ENCODE results near the gene L3MBTL2. TPM values are rescaled to one million over a fixed set of nuclear protein-coding genes. Genes with fewer than 3 reads are reported as not detected.

The L3MBTL2 gene
- total RNA-seq = 10 to 100 TPM; 25.4 to 37.7 TPM

DNA sequence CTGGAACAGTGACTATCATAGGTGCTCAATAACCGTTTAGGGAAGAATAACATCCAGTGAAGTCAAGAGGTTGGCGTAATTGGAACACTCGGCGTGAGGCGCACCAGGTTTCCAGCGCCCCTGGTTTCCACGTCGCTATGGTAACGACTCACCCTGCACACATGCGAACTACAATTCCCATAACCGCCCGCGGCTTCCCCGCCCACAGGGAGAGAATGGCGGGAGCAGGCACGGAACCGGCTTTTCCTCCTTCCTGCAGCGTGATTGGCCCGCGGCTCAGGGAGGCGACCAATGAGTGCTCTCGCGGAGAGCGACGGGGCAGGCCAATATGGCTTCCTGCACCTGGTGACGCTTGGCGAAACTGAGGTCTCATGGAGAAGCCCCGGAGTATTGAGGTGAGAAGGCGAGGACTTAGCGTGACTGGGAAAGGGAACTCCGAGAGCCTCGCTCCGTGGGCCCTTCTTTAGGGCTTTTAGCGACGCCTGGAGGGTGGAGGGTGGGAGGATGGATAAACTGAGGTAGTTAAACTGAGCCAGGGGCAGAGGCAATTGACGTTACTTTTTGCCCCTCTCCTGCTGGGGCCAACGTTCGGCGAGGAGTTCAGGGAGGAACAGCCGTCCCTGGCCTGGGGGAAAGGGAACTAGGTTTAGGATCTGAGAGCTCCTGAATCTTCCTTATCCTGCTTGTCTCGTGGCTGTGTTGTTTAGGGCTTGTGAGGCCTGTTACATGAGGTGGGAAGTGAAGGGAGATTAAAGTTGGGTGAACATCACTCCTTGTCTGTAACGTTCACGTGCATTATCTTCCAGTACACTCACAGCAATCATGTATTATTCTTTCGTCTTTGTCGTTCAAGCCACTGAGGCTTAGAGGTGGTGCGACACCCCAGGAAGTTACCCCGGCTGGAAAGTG, at the start of gene L3MBTL2:
Gene L3MBTL2 (plus strand): TSS at position 321 of the 909 bp plus-strand sequence. CDS start 51 bp downstream, at position 372.
- Histone ChIP-seq H3K4me1 (replicated peaks) (no peaks in the 10 kb centered on the region), H3K36me3 (peaks cover 0 to 1% of the 10 kb centered on the region in 2 donors), H3K27me3 (replicated peaks; ENCODE audit: insufficient read depth) (no peaks in the 10 kb centered on the region), H3K27ac (peak within 1 kb of the TSS; percentile 68 to 69), H3K9me3 (no peaks in the 10 kb centered on the region), H3K4me3 (peak within 1 kb of the TSS; percentile 58 to 84)
- DNase-seq (ENCODE audit: low spot score) = peak; percentile 97
- TF ChIP-seq, protein P1, sequence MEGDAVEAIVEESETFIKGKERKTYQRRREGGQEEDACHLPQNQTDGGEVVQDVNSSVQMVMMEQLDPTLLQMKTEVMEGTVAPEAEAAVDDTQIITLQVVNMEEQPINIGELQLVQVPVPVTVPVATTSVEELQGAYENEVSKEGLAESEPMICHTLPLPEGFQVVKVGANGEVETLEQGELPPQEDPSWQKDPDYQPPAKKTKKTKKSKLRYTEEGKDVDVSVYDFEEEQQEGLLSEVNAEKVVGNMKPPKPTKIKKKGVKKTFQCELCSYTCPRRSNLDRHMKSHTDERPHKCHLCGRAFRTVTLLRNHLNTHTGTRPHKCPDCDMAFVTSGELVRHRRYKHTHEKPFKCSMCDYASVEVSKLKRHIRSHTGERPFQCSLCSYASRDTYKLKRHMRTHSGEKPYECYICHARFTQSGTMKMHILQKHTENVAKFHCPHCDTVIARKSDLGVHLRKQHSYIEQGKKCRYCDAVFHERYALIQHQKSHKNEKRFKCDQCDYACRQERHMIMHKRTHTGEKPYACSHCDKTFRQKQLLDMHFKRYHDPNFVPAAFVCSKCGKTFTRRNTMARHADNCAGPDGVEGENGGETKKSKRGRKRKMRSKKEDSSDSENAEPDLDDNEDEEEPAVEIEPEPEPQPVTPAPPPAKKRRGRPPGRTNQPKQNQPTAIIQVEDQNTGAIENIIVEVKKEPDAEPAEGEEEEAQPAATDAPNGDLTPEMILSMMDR (IDR thresholded peaks at IDR 0.05) = peak in 1 of 4 experiments; percentile 4
- TF ChIP-seq POLR2AphosphoS5 (IDR thresholded peaks at IDR 0.05) = peak; percentile 99
- peak; percentile 30 for TF ChIP-seq POLR2A (IDR thresholded peaks at IDR 0.05)
- WGBS = 2% methylated on average over 47 of the region's 47 CpGs
- intact Hi-C loops (cut with DNase I) = no loop called here

DNA sequence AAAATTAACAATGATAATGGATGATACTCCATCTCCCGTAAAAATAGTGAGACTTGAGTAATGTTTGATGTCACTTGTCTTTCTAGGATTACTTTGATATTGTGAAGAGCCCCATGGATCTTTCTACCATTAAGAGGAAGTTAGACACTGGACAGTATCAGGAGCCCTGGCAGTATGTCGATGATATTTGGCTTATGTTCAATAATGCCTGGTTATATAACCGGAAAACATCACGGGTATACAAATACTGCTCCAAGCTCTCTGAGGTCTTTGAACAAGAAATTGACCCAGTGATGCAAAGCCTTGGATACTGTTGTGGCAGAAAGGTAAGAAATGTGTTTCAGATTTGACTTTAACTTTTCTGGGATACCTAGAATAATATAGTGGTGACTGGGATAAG, 48.0 kb upstream of the L3MBTL2 start:
- WGBS = 65% methylated on average over 4 of the region's 4 CpGs
- Histone ChIP-seq H3K4me1 (replicated peaks) (no peaks in the 10 kb centered on the region), H3K4me3 (no peak overlapping the region), H3K9me3 (no peaks in the 10 kb centered on the region), H3K36me3 (peaks cover 21 to 43% of the 10 kb centered on the region in 2 donors), H3K27me3 (replicated peaks; ENCODE audit: insufficient read depth) (no peaks in the 10 kb centered on the region), H3K27ac (no peak overlapping the region)
- DNase-seq (ENCODE audit: low spot score) = no peak
- TF ChIP-seq POLR2AphosphoS5 (IDR thresholded peaks at IDR 0.05) = no peak
- TF ChIP-seq, protein P1 (IDR thresholded peaks at IDR 0.05) = no peak
- TF ChIP-seq POLR2A (IDR thresholded peaks at IDR 0.05) = no peak
- intact Hi-C loops (cut with DNase I) = no loop called here

DNA sequence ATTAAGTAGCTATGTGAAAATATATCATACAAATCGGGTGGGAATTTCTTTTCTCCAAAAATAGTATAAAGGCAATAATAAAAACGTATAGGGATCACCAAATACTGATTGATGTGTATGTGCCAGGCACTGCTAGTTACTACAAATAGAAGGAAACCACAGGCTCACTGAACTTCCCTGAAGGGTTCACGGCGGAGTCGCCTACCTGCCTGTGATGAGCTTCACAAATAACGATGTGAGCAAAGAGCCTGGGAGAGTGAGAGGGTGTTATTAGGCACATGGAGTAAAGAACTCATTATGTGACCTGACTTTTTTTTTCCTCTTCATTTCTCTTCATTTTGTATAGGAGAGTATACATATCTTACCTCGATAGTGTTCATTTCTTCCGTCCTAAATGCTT, 36.0 kb upstream of the L3MBTL2 start:
- no peak for DNase-seq (ENCODE audit: low spot score)
- Histone ChIP-seq H3K36me3 (peaks cover 10 to 20% of the 10 kb centered on the region in 2 donors), H3K9me3 (no peaks in the 10 kb centered on the region), H3K27me3 (replicated peaks; ENCODE audit: insufficient read depth) (no peaks in the 10 kb centered on the region), H3K27ac (no peak overlapping the region), H3K4me1 (replicated peaks) (no peaks in the 10 kb centered on the region), H3K4me3 (no peak overlapping the region)
- intact Hi-C loops (cut with DNase I) = no loop called here
- TF ChIP-seq POLR2AphosphoS5 (IDR thresholded peaks at IDR 0.05) (no peak), POLR2A (IDR thresholded peaks at IDR 0.05) (no peak)
- TF ChIP-seq, protein P1 (IDR thresholded peaks at IDR 0.05) = no peak
- 91% methylated on average over 8 of the region's 8 CpGs for WGBS

DNA sequence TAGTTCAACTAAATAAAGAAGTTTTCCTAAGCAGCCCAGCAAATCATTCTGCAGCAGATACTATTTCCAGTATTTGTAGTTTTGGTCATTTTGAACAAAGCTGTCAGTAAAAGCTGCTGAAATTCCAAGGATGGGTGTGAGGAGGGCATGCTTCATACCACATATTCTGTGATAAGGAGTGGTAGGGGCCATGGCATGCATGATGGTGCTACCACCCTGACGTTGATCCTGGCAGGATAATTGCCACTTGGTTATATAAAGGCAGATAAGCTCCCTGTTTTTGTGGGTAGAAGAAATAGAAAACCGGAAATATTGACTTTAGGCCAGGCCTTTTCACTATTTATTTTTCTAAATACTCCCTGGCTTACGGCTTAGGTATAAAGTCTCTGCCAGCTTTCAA, 33.1 kb upstream of the L3MBTL2 start:
- no peak for DNase-seq (ENCODE audit: low spot score)
- Histone ChIP-seq H3K9me3 (no peaks in the 10 kb centered on the region), H3K4me3 (no peak overlapping the region), H3K36me3 (peaks cover 21 to 32% of the 10 kb centered on the region in 2 donors), H3K27ac (no peak overlapping the region), H3K27me3 (replicated peaks; ENCODE audit: insufficient read depth) (no peaks in the 10 kb centered on the region), H3K4me1 (replicated peaks) (no peaks in the 10 kb centered on the region)
- TF ChIP-seq POLR2AphosphoS5 (IDR thresholded peaks at IDR 0.05) (no peak), POLR2A (IDR thresholded peaks at IDR 0.05) (no peak)
- TF ChIP-seq, protein P1 (IDR thresholded peaks at IDR 0.05) = no peak
- intact Hi-C loops (cut with DNase I) = no loop called here
- WGBS = 26% methylated on average over 3 of the region's 3 CpGs
